Ovary (tissue), 3 donors: ENCODE measurements around the gene SEZ6.

Experiments used
- CTCF ChIP-seq, 3 donors: fragments of 450-650 bp in 2 of 3; fragments of 200-600 bp in 1 of 3; IDR thresholded peaks; one replicate each; pipeline versions ENCODE4 v1.5.1 to v1.8.0; 2016 to 2022; ENCODE audit warnings: antibody characterized with exemption in 3 of 3, mild to moderate bottlenecking in 1 of 3
- EP300 ChIP-seq: sonication (generic); formaldehyde crosslinking; IDR thresholded peaks from one replicate; pipeline ENCODE4 v1.6.1; 2017; ENCODE audit warnings: antibody characterized with exemption
- POLR2A ChIP-seq: fragments of 450-650 bp; IDR thresholded peaks from one replicate; pipeline ENCODE4 v1.6.1; 2017; ENCODE audit warnings: antibody characterized with exemption, mild to moderate bottlenecking, moderate library complexity
- donor health status: DM: no; HTN: no; CAD: no.

GRCh38 chr17:28968231-28968913 lies 37.5 kb downstream of the SEZ6 start:
- TF ChIP-seq CTCF (IDR thresholded peaks at IDR 0.05) (no peak), EP300 (no peak), POLR2A (no peak)
